Measurements from ENCODE around the gene RACK1.
A peak's percentile ranks its signal among the peaks of the same experiment; 100 is the strongest.
"Not testable (repeated sequence)": the region's sequence is repeated elsewhere in the genome, so short reads cannot be mapped to it uniquely, and the experiment has no call there.

RACK1 gene

GRCh38 chr5:181217111-181217802, 26.4 kb downstream of the RACK1 start:
- no peaks in the 10 kb centered on the region for H3K36me3 ChIP-seq (ENCODE audit: insufficient read depth, low read length)
- H3K9me3 ChIP-seq (ENCODE audit: low read depth, low read length) = no peaks in the 10 kb centered on the region
- DNase-seq (ENCODE audit: low read depth, low spot score) = no peak
- peak overlapping the region; percentile 29 for H3K9ac ChIP-seq (ENCODE audit: insufficient read length)
- H3K27ac ChIP-seq = peak overlapping the region; percentile 23; the same call in 1 of the 2 replicates
- H3K4me3 ChIP-seq = peak overlapping the region; percentile 87
- TF ChIP-seq POLR2AphosphoS5 (IDR thresholded peaks at IDR 0.05; ENCODE audit: borderline replicate concordance, low read depth, low read length) (no peak), FOXP2 (optimal IDR thresholded peaks at IDR 0.05; ENCODE audit: control extremely low read depth, extremely low read length, insufficient read depth) (no peak), EZH2 (IDR thresholded peaks at IDR 0.05) (no peak)

DNA sequence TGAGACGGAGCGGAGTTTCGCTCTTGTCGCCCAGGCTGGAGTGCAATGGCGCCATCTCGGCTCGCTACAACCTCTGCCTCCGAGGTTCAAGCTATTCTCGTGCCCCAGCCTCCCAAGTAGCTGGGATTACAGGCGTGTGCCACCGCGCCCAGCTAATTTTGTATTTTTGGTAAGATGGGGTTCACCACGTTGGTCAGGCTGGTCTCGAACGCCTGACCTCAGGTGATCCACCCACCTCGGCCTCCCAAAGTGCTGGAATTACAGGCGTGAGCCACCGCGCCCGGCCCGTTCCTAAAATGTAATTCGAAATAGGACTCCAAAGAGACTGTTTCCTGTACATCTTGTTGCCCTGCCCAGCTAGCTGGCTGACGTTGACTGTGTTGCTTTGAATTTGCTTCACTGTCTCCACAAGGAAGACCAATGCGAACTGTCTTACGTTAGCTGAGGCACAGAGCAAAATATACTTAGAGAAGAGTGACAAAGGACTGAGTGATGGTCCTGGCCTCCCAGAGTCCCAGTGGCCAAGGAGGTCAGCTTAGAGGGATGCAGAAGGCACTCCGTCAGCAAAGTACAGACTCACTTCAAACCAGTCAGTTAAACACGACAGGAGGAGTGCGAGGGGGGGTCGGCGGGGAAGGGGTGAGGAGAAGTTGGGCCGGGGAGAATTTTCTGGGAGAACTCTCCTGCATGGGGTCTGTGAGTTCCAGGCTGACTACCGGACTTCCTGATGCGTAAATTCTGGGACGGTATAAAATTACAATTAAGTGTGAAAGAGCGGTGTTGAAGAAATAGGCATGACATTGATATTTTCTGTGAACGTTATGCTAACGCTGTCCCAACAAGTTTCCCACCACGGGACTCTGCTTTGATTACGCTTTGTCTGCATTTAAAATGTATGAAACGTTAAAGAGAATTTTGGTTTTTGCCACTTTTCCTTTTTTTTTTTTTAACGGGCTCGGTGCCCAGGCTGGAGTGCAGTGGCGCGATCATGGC, 27.4 kb downstream of the RACK1 start:
- H3K27ac ChIP-seq = no peak overlapping the region; the same call in 1 of the 2 replicates
- no peaks in the 10 kb centered on the region for H3K36me3 ChIP-seq (ENCODE audit: insufficient read depth, low read length)
- H3K4me3 ChIP-seq = peak overlapping the region; percentile 87
- TF ChIP-seq EZH2 (IDR thresholded peaks at IDR 0.05) = no peak
- H3K9ac ChIP-seq (ENCODE audit: insufficient read length) = peak overlapping the region; percentile 69
- DNase-seq (ENCODE audit: low read depth, low spot score) = no peak
- no peaks in the 10 kb centered on the region for H3K9me3 ChIP-seq (ENCODE audit: low read depth, low read length)

- H3K4me3 ChIP-seq; H3K36me3 ChIP-seq (ENCODE audit: insufficient read depth, low read length); H3K9ac ChIP-seq (ENCODE audit: insufficient read length); H3K27ac ChIP-seq; DNase-seq (ENCODE audit: low read depth, low spot score); H3K9me3 ChIP-seq (ENCODE audit: low read depth, low read length): not testable (repeated sequence)
Measured at GRCh38 chr5:181214249-181214648, 29.5 kb downstream of the RACK1 start.

- TF ChIP-seq FOXP2 (optimal IDR thresholded peaks at IDR 0.05; ENCODE audit: control extremely low read depth, extremely low read length, insufficient read depth) (no peak), EZH2 (IDR thresholded peaks at IDR 0.05) (no peak), POLR2AphosphoS5 (IDR thresholded peaks at IDR 0.05; ENCODE audit: borderline replicate concordance, low read depth, low read length) (no peak)
- Histone ChIP-seq H3K9me3 (ENCODE audit: low read depth, low read length) (no peaks in the 10 kb centered on the region), H3K4me3 (no peak overlapping the region), H3K27ac (no peak overlapping the region), H3K9ac (ENCODE audit: insufficient read length) (no peak overlapping the region), H3K36me3 (ENCODE audit: insufficient read depth, low read length) (no peaks in the 10 kb centered on the region)
- no peak for DNase-seq (ENCODE audit: low read depth, low spot score)
Measured at GRCh38 chr5:181212934-181213333, 30.8 kb downstream of the RACK1 start.

GRCh38 chr5:181212080-181212479, 31.6 kb downstream of the RACK1 start:
- H3K4me3 ChIP-seq = no peak overlapping the region
- H3K27ac ChIP-seq = no peak overlapping the region
- no peak overlapping the region for H3K9ac ChIP-seq (ENCODE audit: insufficient read length)
- TF ChIP-seq EZH2 (IDR thresholded peaks at IDR 0.05) (no peak), FOXP2 (optimal IDR thresholded peaks at IDR 0.05; ENCODE audit: control extremely low read depth, extremely low read length, insufficient read depth) (no peak), POLR2AphosphoS5 (IDR thresholded peaks at IDR 0.05; ENCODE audit: borderline replicate concordance, low read depth, low read length) (no peak)
- H3K36me3 ChIP-seq (ENCODE audit: insufficient read depth, low read length) = no peaks in the 10 kb centered on the region
- DNase-seq (ENCODE audit: low read depth, low spot score) = no peak
- no peaks in the 10 kb centered on the region for H3K9me3 ChIP-seq (ENCODE audit: low read depth, low read length)

- no peak overlapping the region for H3K4me3 ChIP-seq
- no peaks in the 10 kb centered on the region for H3K36me3 ChIP-seq (ENCODE audit: insufficient read depth, low read length)
- DNase-seq (ENCODE audit: low read depth, low spot score) = no peak
- no peak overlapping the region for H3K9ac ChIP-seq (ENCODE audit: insufficient read length)
- H3K27ac ChIP-seq = no peak overlapping the region
- H3K9me3 ChIP-seq (ENCODE audit: low read depth, low read length) = no peaks in the 10 kb centered on the region
- no peak for TF ChIP-seq FOXP2 (optimal IDR thresholded peaks at IDR 0.05; ENCODE audit: control extremely low read depth, extremely low read length, insufficient read depth)
- TF ChIP-seq POLR2AphosphoS5 (IDR thresholded peaks at IDR 0.05; ENCODE audit: borderline replicate concordance, low read depth, low read length) = no peak
- TF ChIP-seq EZH2 (IDR thresholded peaks at IDR 0.05) = no peak
Measured at GRCh38 chr5:181211208-181211607, 32.5 kb downstream of the RACK1 start.

DNA sequence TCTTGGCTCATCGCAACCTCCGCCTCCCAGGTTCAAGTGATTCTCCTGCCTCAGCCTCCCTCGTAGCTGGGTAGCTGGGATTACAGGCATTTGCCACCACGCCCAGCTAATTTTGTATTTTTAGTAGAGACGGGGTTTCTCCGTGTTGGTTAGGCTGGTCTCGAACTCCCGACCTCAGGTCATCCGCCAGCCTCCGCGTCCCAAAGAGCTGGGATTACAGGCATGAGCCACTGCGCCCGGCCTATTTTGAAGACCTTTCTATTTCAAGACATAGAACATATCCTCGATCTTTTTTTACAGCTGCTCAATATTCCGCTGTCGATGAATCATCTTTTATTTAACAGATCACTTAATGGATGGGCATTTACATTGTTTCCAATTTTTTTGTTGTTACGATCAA, 33.0 kb downstream of the RACK1 start:
- not testable (repeated sequence) for DNase-seq (ENCODE audit: low read depth, low spot score); H3K9ac ChIP-seq (ENCODE audit: insufficient read length); H3K9me3 ChIP-seq (ENCODE audit: low read depth, low read length); H3K36me3 ChIP-seq (ENCODE audit: insufficient read depth, low read length); H3K4me3 ChIP-seq; H3K27ac ChIP-seq

GRCh38 chr5:181210148-181210547, 33.6 kb downstream of the RACK1 start:
- not testable (repeated sequence) for H3K9ac ChIP-seq (ENCODE audit: insufficient read length); DNase-seq (ENCODE audit: low read depth, low spot score); H3K4me3 ChIP-seq; H3K36me3 ChIP-seq (ENCODE audit: insufficient read depth, low read length); H3K27ac ChIP-seq; H3K9me3 ChIP-seq (ENCODE audit: low read depth, low read length)

GRCh38 chr5:181209006-181209405, 34.7 kb downstream of the RACK1 start:
- not testable (repeated sequence) for DNase-seq (ENCODE audit: low read depth, low spot score); H3K9me3 ChIP-seq (ENCODE audit: low read depth, low read length); H3K4me3 ChIP-seq; H3K9ac ChIP-seq (ENCODE audit: insufficient read length); H3K36me3 ChIP-seq (ENCODE audit: insufficient read depth, low read length); H3K27ac ChIP-seq
